Measurements from ENCODE around the gene OR8S1.
"Not testable (repeated sequence)": the region's sequence is repeated elsewhere in the genome, so short reads cannot be mapped to it uniquely, and the experiment has no call there.

The OR8S1 gene, protein sequence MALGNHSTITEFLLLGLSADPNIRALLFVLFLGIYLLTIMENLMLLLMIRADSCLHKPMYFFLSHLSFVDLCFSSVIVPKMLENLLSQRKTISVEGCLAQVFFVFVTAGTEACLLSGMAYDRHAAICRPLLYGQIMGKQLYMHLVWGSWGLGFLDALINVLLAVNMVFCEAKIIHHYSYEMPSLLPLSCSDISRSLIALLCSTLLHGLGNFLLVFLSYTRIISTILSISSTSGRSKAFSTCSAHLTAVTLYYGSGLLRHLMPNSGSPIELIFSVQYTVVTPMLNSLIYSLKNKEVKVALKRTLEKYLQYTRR

DNA sequence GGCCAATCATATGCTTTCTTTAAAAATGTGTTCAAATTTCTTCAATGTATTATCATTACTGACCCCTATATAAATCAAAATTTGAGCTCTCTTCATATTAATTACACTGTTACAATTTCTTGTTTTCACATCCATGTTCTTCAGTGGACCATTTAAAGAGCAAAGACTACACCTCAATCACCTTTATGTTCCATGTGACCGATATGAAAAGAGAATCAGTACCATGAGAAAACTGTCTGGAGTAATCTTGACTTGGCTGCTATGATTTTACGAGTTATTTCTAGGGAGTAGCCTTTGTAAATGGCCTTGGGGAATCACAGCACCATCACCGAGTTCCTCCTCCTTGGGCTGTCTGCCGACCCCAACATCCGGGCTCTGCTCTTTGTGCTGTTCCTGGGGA, at the start of gene OR8S1:
Gene OR8S1, plus strand, starts transcription at position 301 of the 400 bp plus-strand sequence. Its CDS starts 0 bp downstream, at position 301.
- no peak for DNase-seq

DNA sequence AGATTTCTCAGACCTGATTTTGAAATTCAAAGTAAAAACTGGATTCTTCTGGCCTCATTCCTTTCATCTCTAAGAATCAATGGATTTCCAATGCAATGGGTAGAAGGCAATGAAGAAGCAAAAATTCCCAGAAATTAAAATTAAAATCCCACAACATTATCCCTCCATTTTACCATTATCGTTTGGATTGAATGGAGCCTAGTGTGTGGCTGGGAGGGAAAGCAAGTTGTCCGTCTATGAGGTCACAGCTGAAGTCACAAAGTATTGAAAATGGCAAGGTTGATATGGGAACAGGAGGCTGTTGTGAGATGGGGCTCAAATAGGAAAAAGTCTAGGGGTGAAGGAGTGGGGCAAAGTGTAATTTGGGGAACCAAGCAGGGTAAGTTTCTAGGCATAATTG, 43.2 kb upstream of the OR8S1 start, which contains the start of gene C12orf54:
Gene C12orf54, plus strand, starts transcription at position 301 of the 400 bp plus-strand sequence. CDS start 799 bp downstream, outside the sequence.
- no peak for DNase-seq

DNA sequence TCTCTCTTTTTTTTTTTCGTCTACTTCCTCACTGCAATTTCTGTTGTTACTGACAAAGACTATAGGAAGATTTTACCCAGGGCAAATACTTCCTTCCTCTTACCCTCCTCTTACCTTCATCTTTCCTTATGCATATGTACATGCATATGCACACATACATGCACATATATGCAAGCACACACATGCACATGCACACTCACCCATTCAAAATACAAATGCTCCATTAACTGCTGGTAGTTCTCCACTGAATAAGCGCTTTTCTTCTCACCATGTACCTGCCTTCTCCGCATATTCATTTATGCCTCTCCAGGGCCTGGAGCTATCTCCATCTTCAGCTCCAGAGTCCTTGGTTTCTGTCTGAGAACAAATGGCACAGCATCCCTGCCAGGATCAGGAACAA, 42.5 kb upstream of the OR8S1 start:
- no peak for DNase-seq

DNA sequence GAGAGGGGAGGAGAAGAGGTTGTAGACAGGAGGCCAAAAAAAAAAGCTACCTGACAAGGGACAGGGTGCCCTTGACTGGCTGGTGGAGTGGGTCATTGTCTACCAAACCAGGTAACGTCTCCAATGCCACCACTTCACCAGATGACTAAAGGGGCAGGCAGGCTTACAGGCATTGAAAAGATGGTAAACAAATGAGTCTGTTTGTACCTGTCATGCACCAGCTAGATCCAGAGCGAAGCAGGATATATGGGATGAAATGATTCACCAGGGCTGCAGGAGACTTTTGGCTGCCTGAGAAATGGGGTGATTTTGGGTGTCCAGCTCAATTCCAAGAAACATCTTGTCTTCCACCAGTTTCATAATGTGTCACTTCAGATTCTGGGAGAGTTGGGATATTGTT, 39.2 kb upstream of the OR8S1 start:
- no peak for DNase-seq

DNA sequence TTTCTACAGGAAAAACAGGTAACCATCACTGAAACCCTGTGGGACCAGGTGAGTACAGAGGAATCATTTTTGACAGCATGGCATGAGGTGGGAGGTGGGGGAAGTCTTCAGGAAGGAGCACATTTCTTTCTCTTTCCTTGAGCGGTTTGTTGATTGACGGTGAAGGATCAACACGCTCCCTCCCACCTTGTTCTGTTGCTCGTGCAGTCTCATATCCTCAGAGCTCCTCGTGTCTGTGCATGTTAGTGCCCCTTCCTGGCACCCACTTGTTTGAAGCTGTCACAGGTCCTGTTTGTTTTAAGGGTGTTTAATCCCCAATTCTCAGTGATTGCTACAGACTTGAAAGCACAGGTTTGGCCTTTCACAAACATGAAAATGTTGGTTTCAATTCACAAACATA, 38.8 kb upstream of the OR8S1 start:
- DNase-seq: no peak

DNA sequence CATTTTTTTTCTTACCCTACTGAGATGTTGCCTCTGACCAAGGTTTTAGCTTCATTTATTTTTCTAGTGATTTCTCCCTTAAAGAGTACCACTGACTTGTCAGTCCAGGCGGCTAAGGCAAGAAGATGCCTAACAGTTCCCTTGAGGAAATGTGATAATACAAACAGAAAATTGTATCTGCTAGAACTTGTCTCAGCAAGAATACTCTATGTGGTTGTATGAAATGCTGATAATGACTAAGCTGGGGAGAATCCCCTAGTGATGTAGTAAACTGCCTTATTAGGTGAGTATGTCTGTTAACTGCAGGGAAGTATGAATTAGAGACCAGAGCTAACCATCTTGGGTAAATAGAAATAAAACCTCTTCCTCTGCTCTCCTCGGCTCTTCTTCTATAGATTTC, 36.4 kb upstream of the OR8S1 start:
- DNase-seq: no peak

DNA sequence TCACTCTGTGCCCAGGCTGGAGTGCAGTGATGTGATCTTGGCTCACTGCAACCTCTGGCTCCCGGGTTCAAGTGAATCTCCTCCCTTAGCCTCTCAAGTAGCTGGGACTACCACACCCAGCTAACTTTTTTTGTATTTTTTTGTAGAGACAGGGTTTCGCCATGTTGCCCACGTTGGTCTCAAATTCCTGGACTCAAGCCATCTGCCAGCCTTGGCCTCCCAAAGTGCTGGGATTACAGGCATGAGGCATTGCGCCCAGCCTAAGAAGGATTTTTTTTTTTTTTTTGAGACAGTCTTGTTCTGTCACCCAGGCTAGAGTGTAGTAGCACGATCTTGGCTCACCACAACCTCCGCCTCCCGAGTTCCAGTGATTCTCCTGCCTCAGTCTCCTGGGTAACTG, 36.0 kb upstream of the OR8S1 start:
- DNase-seq: not testable (repeated sequence)

DNA sequence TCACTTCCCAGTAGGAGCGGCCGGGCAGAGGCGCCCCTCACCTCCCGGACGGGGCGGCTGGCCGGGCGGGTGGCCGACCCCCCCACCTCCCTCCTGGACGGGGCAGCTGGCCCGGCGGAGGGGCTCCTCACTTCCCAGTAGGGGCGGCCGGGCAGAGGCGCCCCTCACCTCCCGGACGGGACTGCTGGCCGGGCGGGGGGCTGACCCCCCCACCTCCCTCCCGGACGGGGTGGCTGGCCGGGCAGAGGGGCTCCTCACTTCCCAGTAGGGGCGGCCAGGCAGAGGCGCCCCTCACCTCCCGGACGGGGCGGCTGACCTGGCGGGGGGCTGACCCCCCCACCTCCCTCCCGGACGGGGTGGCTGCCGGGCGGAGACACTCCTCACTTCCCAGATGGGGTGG, 25.2 kb upstream of the OR8S1 start:
- not testable (repeated sequence) for DNase-seq

DNA sequence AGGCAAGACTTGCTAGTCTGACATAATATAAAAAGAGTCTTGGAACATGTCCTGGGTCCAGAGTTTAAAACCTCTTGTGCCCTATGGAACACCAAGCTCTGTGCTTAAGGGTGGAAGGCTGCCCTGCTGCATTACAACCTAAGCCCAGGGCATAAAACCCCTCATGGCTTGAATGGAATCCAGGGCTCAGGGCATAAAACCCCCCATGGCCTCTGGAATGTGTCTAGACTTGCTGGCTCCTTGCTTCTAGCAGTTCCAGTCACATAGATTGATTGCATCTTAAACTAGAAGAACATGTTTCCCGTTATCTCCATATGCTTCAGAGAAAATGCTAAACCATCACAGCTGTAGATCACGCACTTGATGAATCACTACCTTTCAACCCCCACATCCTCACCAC, 18.6 kb upstream of the OR8S1 start:
- not testable (repeated sequence) for DNase-seq

DNA sequence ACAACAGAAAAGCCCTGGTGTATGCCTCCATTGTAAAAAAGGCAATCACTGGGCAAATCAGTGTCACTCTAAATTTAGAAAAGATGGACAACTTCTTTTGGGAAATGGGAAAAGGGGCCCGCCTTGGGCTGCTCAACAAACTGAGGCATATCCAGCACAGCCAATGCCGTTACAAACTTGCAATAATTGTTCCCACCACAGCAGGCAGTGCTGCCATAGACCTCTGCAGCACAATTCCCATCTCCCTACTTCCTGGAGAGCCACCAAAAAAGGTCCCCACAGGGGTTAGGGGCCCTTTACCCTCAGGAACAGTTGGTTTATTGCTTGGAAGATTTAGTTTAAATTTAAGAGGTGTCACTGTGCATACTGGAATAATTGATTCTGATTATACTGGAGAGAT, 16.4 kb upstream of the OR8S1 start:
- DNase-seq: no peak

DNA sequence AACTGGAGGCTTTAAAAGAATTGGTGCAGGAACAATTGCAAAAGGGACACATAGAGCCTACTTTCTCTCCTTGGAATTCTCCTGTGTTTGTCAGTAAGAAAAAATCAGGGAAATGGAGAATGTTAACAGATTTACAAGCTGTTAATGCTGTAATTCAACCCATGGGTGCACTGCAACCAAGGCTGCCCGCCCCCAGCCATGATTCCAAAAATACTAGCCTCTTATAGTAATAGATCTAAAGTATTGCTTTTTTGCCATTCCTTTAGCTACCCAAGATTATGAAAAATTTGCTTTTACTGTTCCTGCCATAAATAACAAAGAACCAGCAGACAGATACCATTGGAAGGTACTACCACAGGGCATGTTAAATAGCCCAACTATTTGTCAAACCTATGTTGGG, 15.3 kb upstream of the OR8S1 start:
- DNase-seq: no peak

DNA sequence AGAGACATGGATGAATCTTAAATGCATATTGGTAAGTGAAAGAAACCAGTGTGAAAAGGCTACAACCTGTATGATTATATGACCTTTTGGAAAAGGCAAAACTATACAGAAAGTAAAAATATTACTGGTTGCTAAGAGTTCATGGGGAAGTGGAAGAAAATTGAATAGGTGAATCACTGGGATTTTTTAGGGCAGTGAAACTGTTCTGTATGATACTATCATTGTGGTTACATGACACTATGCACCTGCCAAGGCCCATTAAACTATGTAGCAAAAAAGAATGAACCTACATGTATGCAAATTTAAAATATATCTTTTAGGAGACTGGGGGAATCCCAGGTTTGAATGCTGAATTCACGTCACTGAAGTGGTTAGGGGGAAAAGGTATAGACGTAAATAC, 12.6 kb upstream of the OR8S1 start:
- DNase-seq: no peak

DNA sequence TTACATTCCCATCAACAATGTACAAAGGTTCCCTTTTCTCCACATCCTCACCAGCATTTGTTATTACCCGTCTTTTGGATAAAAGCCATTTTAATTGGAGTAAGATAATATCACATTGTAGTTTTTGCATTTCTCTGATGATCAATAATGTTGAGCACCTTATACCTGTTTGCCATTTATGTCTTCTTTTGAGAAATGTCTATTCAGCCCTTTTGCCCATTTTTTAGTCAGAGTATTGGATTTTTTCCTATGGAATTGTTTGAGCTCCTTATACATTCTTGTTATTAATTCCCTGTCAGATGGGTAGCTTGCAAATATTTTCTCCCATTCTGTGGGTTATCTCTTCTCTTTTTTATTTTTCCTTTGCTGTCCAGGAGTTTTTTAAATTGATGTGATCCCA, 10.7 kb upstream of the OR8S1 start:
- no peak for DNase-seq

DNA sequence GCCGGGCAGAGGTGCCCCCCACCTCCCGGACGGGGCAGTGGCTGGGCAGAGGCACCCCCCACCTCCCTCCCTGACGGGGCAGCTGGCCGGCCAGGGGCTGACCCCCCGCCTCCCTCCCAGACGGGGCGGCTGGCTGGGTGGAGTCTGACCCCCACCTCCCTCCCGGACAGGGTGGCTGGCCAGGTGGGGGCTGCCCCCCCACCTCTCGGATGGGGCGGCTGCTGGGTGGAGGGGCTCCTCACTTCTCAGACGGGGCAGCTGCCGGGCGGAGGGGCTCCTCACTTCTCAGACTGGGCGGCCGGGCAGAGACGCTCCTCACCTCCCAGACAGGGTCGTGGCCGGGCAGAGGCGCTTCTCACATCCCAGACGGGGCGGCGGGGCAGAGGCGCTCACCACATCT, 5.1 kb upstream of the OR8S1 start:
- not testable (repeated sequence) for DNase-seq

DNA sequence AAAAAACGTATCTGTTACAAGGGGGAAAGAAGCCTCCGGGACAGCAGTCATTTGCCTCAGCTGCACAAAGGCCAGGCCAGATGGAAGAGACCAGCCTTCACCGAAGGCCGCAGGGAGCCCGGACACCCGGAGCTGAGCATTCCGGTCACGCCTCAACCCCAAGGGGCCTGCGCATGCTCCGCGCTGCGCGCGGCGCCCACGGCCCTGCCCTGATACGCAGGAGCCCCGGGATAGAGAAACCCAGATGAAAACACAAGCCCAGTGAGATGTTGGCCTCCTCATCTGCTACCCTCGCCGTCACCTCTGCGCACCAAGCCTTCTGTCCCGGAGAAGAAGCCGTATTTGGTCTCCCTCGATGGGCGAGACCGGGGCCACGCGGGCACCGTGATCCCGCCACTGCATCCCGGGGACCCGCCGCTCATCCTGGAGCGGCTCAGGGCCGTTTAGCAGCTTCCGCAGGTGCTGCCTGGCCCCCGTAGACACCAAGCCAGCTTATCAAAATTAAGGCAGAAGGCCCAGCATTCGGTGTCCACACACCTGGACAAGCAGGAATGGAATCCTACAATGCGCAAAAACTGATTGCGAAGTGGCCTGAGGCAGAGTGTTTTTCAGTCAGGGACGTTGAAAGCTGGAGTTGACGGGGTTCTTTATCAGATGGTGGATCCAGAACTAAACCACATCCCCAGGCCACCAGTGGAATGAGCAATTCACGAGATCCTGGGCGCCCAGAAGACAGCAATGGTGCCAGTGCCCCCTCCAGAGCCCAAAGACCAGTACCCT, 2.6 kb downstream of the OR8S1 start:
- DNase-seq: no peak

DNA sequence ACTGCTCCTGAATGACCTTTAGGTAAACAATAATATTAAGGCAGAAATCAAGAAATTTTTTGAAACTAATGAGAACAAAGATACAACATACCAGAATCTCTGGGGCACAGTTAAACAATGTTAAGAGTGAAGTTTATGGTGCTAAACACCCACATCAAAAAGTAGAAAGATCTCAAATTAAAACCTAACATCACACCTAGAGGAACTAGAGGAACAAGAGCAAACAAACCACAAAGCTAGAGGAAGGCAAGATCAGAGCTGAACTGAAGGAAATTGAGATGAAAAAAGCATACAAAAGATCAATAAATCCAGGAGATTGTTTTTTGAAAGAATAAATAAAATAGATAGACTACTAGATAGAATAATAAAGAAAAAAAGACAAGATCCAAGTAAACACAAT, 7.2 kb downstream of the OR8S1 start:
- DNase-seq: no peak

DNA sequence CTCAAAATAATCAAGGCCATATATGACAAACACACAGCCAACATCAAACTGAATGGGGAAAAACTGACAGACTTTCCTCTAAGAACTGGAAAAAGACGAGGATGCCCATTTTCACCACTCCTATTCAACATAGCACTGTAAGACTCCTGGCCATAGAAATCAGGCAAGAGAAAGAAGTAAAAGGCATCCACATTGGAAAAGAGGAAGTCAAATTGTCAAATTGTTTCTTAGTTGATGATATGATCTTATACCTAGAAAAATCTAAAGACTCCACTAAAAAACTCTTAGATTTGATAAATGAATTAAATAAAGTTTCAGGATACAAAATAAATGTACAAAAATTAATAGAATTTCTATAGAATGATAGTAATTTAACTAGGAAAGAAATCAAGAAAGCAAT, 11.2 kb downstream of the OR8S1 start:
- DNase-seq: no peak

DNA sequence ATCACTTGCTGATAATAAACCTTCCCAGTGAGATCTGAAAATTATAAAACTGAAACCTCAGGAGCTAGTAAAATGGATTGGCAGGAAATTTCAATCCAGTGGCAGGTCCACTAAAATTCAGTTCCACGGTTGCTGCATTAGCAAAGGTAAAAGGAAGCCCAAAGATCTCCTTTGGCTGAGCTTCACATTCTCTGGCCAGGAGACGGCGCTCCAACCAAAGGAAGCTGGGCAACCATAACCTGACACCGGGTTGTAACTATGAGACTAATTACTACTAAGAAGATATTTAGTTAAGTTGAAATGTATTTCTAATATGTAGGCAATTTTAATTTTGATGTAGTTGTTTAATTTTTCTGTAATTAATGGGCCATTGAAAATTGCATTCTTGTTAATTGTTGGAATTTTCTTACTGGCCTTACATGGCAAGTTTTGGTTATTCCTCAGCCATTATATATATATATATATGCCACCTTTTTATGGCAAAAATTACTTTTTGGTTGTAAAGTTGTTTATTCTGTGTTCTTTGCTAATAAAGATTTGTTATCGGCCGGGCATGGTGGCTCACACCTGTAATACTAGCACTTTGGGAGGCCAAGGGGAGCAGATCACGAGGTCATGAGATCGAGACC, 17.0 kb downstream of the OR8S1 start:
- DNase-seq: peak in 20 of 58 donors; percentile 0 to 30 (median 4)

DNA sequence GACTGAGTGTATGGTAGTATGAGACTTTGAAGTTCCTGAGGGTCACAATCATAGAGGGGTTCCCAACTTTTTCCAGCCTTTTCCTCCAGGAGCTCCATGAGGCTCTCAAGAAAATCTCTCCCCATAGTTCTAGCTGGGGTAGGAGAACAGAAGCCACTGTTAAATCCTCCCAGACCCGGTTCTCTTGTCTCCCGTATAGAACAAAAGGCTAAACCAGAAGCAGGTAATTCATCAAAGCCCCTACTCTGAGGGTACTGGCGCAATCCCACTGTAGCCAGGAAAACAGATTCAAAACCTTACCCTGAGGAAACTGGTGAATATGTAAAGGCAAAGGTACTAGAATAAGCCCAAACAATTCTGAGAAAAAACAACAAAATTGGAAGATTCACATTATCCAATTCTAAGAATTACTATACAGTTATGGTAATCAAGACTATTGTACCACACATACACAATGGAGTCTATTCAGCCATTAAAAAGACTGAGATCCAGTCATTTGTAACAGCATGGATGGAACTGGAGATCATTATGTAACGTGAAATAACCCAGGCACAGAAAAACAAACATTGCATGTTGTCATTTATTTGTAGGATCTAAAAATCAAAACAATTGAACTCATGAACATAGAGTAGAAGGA, 20.5 kb downstream of the OR8S1 start:
- peak in 1 of 58 donors; percentile 4 for DNase-seq

DNA sequence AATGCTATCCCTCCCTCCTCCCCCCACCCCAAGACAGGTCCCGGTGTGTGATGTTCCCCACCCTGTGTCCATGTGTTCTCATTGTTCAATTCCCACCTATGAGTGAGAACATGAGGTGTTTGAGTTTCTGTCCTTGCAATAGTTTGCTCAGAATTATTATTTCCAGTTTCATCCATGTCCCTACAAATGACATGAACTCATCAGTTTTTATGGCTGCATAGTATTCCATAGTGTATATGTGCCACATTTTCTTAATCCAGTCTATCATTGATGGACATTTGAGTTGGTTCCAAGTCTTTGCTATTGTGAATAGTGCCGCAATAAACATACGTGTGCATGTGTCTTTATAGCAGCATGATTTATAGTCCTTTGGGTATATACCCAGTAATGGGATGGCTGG, 21.6 kb downstream of the OR8S1 start:
- DNase-seq: not testable (repeated sequence)

DNA sequence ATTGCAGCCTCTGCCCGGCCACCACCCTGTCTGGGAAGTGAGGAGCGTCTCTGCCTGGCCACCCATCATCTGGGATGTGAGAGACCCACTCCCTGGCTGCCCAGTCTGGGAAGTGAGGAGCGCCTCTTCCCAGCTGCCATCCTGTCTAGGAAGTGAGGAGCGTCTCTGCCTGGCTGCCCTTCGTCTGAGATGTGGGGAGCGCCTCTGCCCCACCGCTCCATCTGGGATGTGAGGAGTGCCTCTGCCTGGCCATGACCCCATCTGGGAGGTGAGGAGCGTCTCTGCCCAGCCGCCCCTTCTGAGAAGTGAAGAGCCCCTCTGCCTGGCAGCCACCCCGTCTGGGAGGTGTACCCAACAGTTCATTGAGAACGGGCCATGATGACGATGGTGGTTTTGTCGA, 26.2 kb downstream of the OR8S1 start:
- DNase-seq: not testable (repeated sequence)

Measured in anterior cingulate cortex (tissue), 58 donors.